Measurements from ENCODE around the gene LRRC7.

LRRC7 gene

GRCh38 chr1:70017770-70018169 lies 450.0 kb downstream of the LRRC7 start:
- no peaks in the 10 kb centered on the region for H3K27me3 ChIP-seq (ENCODE audit: low read depth, low read length)
- H3K9me3 ChIP-seq (ENCODE audit: control insufficient read depth in 1 of 2, low read length in 2 of 2) = no peaks in the 10 kb centered on the region
- H3K4me1 ChIP-seq (ENCODE audit: control insufficient read depth in 1 of 2, insufficient read depth in 2 of 2, low read length in 2 of 2) = no peaks in the 10 kb centered on the region
- no peaks in the 10 kb centered on the region for H3K36me3 ChIP-seq (ENCODE audit: control insufficient read depth in 1 of 2, insufficient read depth in 2 of 2, low read length in 2 of 2)
- no peak overlapping the region for H3K4me3 ChIP-seq (ENCODE audit: low read depth in 1 of 2, low read length in 2 of 2)
- H3K27ac ChIP-seq (ENCODE audit: low read length) = no peak overlapping the region

DNA sequence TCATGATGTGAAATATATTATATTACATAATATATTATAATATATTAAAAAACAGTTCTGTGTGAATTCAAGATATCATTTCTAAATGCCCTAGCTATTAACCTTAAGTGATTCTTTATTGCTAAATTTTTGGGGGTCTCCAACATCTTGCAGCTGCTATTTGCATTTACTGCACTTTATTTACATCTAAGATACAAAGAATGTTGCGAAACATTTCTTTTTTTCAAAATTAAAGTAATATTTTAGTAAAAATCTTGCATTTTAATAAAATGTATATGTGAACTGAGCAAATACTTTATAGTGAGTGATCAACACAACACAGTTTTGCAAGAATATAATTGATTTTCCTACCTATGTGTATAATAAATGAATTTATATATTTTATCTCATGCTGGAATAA lies 456.6 kb downstream of the LRRC7 start:
- Histone ChIP-seq H3K4me1 (ENCODE audit: control insufficient read depth in 1 of 2, insufficient read depth in 2 of 2, low read length in 2 of 2) (no peaks in the 10 kb centered on the region), H3K27me3 (ENCODE audit: low read depth, low read length) (no peaks in the 10 kb centered on the region), H3K4me3 (ENCODE audit: low read depth in 1 of 2, low read length in 2 of 2) (no peak overlapping the region), H3K36me3 (ENCODE audit: control insufficient read depth in 1 of 2, insufficient read depth in 2 of 2, low read length in 2 of 2) (no peaks in the 10 kb centered on the region), H3K9me3 (ENCODE audit: control insufficient read depth in 1 of 2, low read length in 2 of 2) (no peaks in the 10 kb centered on the region), H3K27ac (ENCODE audit: low read length) (no peak overlapping the region)

DNA sequence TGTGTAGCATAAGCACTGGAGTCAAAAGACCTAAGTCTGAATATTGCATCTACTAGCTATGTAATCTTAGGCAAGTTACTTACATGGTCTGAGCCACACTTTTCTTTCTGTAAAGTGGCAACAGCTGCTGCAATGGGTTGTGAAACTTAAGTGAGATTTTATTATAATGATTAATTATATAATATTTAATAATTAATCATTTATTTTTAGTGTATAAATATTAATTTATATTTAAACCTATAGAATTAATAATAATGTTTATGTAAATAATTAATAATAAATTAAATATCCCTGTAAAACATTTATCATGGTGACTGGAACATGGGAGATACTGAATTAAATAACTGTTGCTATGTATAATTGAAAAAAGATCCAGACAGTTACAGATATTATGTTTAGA lies 457.3 kb downstream of the LRRC7 start:
- no peaks in the 10 kb centered on the region for H3K9me3 ChIP-seq (ENCODE audit: control insufficient read depth in 1 of 2, low read length in 2 of 2)
- no peaks in the 10 kb centered on the region for H3K4me1 ChIP-seq (ENCODE audit: control insufficient read depth in 1 of 2, insufficient read depth in 2 of 2, low read length in 2 of 2)
- no peaks in the 10 kb centered on the region for H3K36me3 ChIP-seq (ENCODE audit: control insufficient read depth in 1 of 2, insufficient read depth in 2 of 2, low read length in 2 of 2)
- H3K27ac ChIP-seq (ENCODE audit: low read length) = no peak overlapping the region
- no peak overlapping the region for H3K4me3 ChIP-seq (ENCODE audit: low read depth in 1 of 2, low read length in 2 of 2)
- no peaks in the 10 kb centered on the region for H3K27me3 ChIP-seq (ENCODE audit: low read depth, low read length)

GRCh38 chr1:70025846-70026245 lies 458.1 kb downstream of the LRRC7 start:
- no peaks in the 10 kb centered on the region for H3K9me3 ChIP-seq (ENCODE audit: control insufficient read depth in 1 of 2, low read length in 2 of 2)
- H3K4me3 ChIP-seq (ENCODE audit: low read depth in 1 of 2, low read length in 2 of 2) = no peak overlapping the region
- no peaks in the 10 kb centered on the region for H3K4me1 ChIP-seq (ENCODE audit: control insufficient read depth in 1 of 2, insufficient read depth in 2 of 2, low read length in 2 of 2)
- no peaks in the 10 kb centered on the region for H3K27me3 ChIP-seq (ENCODE audit: low read depth, low read length)
- H3K36me3 ChIP-seq (ENCODE audit: control insufficient read depth in 1 of 2, insufficient read depth in 2 of 2, low read length in 2 of 2) = no peaks in the 10 kb centered on the region
- H3K27ac ChIP-seq (ENCODE audit: low read length) = no peak overlapping the region

- H3K36me3 ChIP-seq (ENCODE audit: control insufficient read depth in 1 of 2, insufficient read depth in 2 of 2, low read length in 2 of 2) = peaks cover 0 to 4% of the 10 kb centered on the region in 2 donors
- H3K27ac ChIP-seq (ENCODE audit: low read length) = no peak overlapping the region
- H3K4me1 ChIP-seq (ENCODE audit: control insufficient read depth in 1 of 2, insufficient read depth in 2 of 2, low read length in 2 of 2) = no peaks in the 10 kb centered on the region
- H3K4me3 ChIP-seq (ENCODE audit: low read depth in 1 of 2, low read length in 2 of 2) = no peak overlapping the region
- no peaks in the 10 kb centered on the region for H3K9me3 ChIP-seq (ENCODE audit: control insufficient read depth in 1 of 2, low read length in 2 of 2)
- no peaks in the 10 kb centered on the region for H3K27me3 ChIP-seq (ENCODE audit: low read depth, low read length)
Observed at GRCh38 chr1:70033266-70033873, 465.6 kb downstream of the LRRC7 start.

- Histone ChIP-seq H3K4me1 (ENCODE audit: control insufficient read depth in 1 of 2, insufficient read depth in 2 of 2, low read length in 2 of 2) (no peaks in the 10 kb centered on the region), H3K27ac (ENCODE audit: low read length) (no peak overlapping the region), H3K9me3 (ENCODE audit: control insufficient read depth in 1 of 2, low read length in 2 of 2) (no peaks in the 10 kb centered on the region), H3K4me3 (ENCODE audit: low read depth in 1 of 2, low read length in 2 of 2) (no peak overlapping the region), H3K27me3 (ENCODE audit: low read depth, low read length) (no peaks in the 10 kb centered on the region), H3K36me3 (ENCODE audit: control insufficient read depth in 1 of 2, insufficient read depth in 2 of 2, low read length in 2 of 2) (peaks cover 0 to 6% of the 10 kb centered on the region in 2 donors)
Observed at GRCh38 chr1:70033936-70034335, 466.2 kb downstream of the LRRC7 start.

GRCh38 chr1:70034403-70034802 lies 466.7 kb downstream of the LRRC7 start:
- Histone ChIP-seq H3K27ac (ENCODE audit: low read length) (no peak overlapping the region), H3K36me3 (ENCODE audit: control insufficient read depth in 1 of 2, insufficient read depth in 2 of 2, low read length in 2 of 2) (peaks cover 0 to 6% of the 10 kb centered on the region in 2 donors), H3K4me1 (ENCODE audit: control insufficient read depth in 1 of 2, insufficient read depth in 2 of 2, low read length in 2 of 2) (no peaks in the 10 kb centered on the region), H3K4me3 (ENCODE audit: low read depth in 1 of 2, low read length in 2 of 2) (no peak overlapping the region), H3K27me3 (ENCODE audit: low read depth, low read length) (no peaks in the 10 kb centered on the region), H3K9me3 (ENCODE audit: control insufficient read depth in 1 of 2, low read length in 2 of 2) (no peaks in the 10 kb centered on the region)

GRCh38 chr1:70038025-70038424 lies 470.3 kb downstream of the LRRC7 start:
- Histone ChIP-seq H3K27ac (ENCODE audit: low read length) (no peak overlapping the region), H3K27me3 (ENCODE audit: low read depth, low read length) (no peaks in the 10 kb centered on the region), H3K9me3 (ENCODE audit: control insufficient read depth in 1 of 2, low read length in 2 of 2) (no peaks in the 10 kb centered on the region), H3K4me1 (ENCODE audit: control insufficient read depth in 1 of 2, insufficient read depth in 2 of 2, low read length in 2 of 2) (no peaks in the 10 kb centered on the region), H3K36me3 (ENCODE audit: control insufficient read depth in 1 of 2, insufficient read depth in 2 of 2, low read length in 2 of 2) (peaks cover 0 to 6% of the 10 kb centered on the region in 2 donors), H3K4me3 (ENCODE audit: low read depth in 1 of 2, low read length in 2 of 2) (no peak overlapping the region)

DNA sequence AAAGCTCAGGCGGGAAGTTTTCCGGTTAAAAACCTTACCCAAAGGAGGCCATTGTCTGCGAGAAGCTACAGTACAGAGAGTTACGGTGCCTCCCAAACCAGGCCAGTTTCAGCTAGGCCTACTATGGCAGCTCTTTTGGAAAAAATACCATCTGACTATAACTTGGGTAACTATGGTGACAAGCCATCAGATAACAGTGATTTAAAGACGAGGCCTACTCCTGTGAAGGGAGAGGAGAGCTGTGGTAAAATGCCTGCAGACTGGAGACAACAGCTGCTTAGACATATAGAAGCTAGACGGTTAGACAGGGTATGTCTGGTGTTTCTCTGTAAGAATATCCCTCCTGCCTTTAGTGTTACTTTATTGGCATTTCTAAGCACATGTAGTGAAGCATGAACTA lies 471.8 kb downstream of the LRRC7 start:
- Histone ChIP-seq H3K36me3 (ENCODE audit: control insufficient read depth in 1 of 2, insufficient read depth in 2 of 2, low read length in 2 of 2) (peaks cover 0 to 6% of the 10 kb centered on the region in 2 donors), H3K27me3 (ENCODE audit: low read depth, low read length) (no peaks in the 10 kb centered on the region), H3K4me1 (ENCODE audit: control insufficient read depth in 1 of 2, insufficient read depth in 2 of 2, low read length in 2 of 2) (peaks cover 0 to 6% of the 10 kb centered on the region in 2 donors), H3K27ac (ENCODE audit: low read length) (no peak overlapping the region), H3K9me3 (ENCODE audit: control insufficient read depth in 1 of 2, low read length in 2 of 2) (no peaks in the 10 kb centered on the region), H3K4me3 (ENCODE audit: low read depth in 1 of 2, low read length in 2 of 2) (no peak overlapping the region)

GRCh38 chr1:70041317-70042045 lies 473.8 kb downstream of the LRRC7 start:
- H3K27ac ChIP-seq (ENCODE audit: low read length) = no peak overlapping the region

DNA sequence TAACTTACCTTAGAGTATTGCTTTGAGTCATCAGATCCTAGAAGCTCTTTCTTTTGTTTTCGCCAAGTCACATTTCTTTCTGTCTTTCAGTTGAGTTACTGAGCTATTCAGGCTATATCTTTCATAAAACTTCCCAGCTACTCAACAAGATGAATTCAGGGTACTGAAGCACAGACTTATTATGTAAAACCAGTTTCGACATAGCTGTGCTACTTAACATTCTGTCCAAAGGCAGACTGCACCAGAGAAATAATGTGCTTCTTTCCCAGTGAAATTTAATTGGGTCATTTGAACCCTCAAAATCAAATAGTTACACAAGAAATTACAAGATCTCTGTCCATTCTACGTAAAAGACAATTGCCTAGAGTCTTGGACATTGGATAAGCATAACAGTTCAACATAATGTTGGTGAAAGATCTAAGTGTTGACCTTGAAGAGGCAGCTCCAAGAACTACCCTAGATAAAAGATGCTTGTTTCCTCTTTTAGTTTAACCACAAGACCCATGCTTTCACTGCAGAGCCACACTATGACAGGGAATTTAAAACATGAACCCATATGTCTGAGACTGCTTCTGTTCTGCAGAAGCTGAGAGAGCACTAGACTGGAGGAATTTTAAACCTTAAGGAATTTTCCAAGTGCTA lies 474.5 kb downstream of the LRRC7 start:
- no peaks in the 10 kb centered on the region for H3K9me3 ChIP-seq (ENCODE audit: control insufficient read depth in 1 of 2, low read length in 2 of 2)
- H3K36me3 ChIP-seq (ENCODE audit: control insufficient read depth in 1 of 2, insufficient read depth in 2 of 2, low read length in 2 of 2) = peaks cover 0 to 6% of the 10 kb centered on the region in 2 donors
- peaks cover 0 to 8% of the 10 kb centered on the region in 2 donors for H3K4me1 ChIP-seq (ENCODE audit: control insufficient read depth in 1 of 2, insufficient read depth in 2 of 2, low read length in 2 of 2)
- no peak overlapping the region for H3K4me3 ChIP-seq (ENCODE audit: low read depth in 1 of 2, low read length in 2 of 2)
- H3K27me3 ChIP-seq (ENCODE audit: low read depth, low read length) = no peaks in the 10 kb centered on the region
- H3K27ac ChIP-seq (ENCODE audit: low read length) = no peak overlapping the region

More at GRCh38 chr1:70041317-70042045, 473.8 kb downstream of the LRRC7 start:
- Histone ChIP-seq H3K27me3 (ENCODE audit: low read depth, low read length) (no peaks in the 10 kb centered on the region), H3K4me3 (ENCODE audit: low read depth in 1 of 2, low read length in 2 of 2) (no peak overlapping the region), H3K36me3 (ENCODE audit: control insufficient read depth in 1 of 2, insufficient read depth in 2 of 2, low read length in 2 of 2) (peaks cover 0 to 6% of the 10 kb centered on the region in 2 donors), H3K4me1 (ENCODE audit: control insufficient read depth in 1 of 2, insufficient read depth in 2 of 2, low read length in 2 of 2) (peaks cover 0 to 8% of the 10 kb centered on the region in 2 donors), H3K9me3 (ENCODE audit: control insufficient read depth in 1 of 2, low read length in 2 of 2) (no peaks in the 10 kb centered on the region)

Data from muscle layer of duodenum (tissue), 2 donors.